ENCODE results near the gene CDC20B. TPM values are rescaled to one million over a fixed set of nuclear protein-coding genes. Genes with fewer than 3 reads are reported as not detected.

The CDC20B gene
- total and polyA plus RNA-seq, 2 of the 8 experiments (the other 6 are each of a cell fraction or from before 2014, with no cell fraction given), result 0.06 TPM; not detected in 1

DNA sequence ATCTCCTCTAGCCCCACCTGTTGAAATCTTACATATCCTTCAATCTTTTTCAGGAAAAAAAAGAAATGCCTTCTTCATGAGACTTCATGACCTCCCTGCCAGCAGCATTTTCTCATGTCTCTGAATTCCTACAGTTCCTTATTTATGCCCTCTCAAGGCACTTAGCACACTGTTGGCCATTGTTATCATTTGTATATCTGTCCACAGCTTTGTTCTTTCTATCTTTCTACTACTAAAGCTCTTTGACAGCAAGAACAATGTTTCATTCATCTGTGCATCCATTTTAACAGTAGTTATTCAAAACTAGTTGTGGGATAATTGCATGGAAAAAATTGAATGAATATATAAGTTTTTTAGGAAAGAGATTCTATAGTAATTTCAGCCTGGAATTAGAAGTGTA is 91.4 kb downstream of the CDC20B start:
- H3K9ac ChIP-seq (replicated peaks in 1 of 4; ENCODE audit: extremely low read depth in 1 of 4, low read depth in 3 of 4, low read length in 3 of 4), result no peak overlapping the region
- no peak overlapping the region for H3K18ac ChIP-seq (ENCODE audit: extremely low read depth, low read length)
- H4K5ac ChIP-seq (ENCODE audit: insufficient read length, low read depth, low read length), result no peak overlapping the region
- no peak overlapping the region for H2BK20ac ChIP-seq (ENCODE audit: low read length)
- no peak overlapping the region for H3K4me2 ChIP-seq (ENCODE audit: insufficient read depth in 1 of 2, low read depth in 2 of 2, low read length in 2 of 2)
- CTCF ChIA-PET (ENCODE audit: partially characterized antibody), result no interaction called here
- H3K4me3 ChIP-seq (ENCODE audit: extremely low read depth in 1 of 4, insufficient read depth in 2 of 4, low read depth in 3 of 4, low read length in 4 of 4), result no peak overlapping the region
- peaks cover 26 to 32% of the 10 kb centered on the region in 2 experiments for H3K9me3 ChIP-seq (ENCODE audit: insufficient read depth in 2 of 2, low read depth in 1 of 2, low read length in 1 of 2)
- H3K79me1 ChIP-seq (ENCODE audit: low read depth, low read length), result no peaks in the 10 kb centered on the region
- no peaks in the 10 kb centered on the region for H3K27me3 ChIP-seq (replicated peaks in 1 of 4; ENCODE audit: control insufficient read depth in 3 of 4, extremely low read depth in 1 of 4, insufficient read depth in 3 of 4, low read length in 3 of 4)
- no peak overlapping the region for H3K4ac ChIP-seq (replicated peaks; ENCODE audit: insufficient read length, low read depth, low read length)
- DNase-seq (ENCODE audit: low read depth in 1 of 2, low spot score in 2 of 2) (no peak), FAIRE-seq (no peak)
- H2BK15ac ChIP-seq (ENCODE audit: low read length), result no peak overlapping the region
- H2AFZ ChIP-seq (ENCODE audit: low read length), result no peak overlapping the region
- H3K56ac ChIP-seq (replicated peaks; ENCODE audit: insufficient read length, low read depth, low read length), result no peak overlapping the region
- H3K23ac ChIP-seq (ENCODE audit: insufficient read length), result no peak overlapping the region
- no peak overlapping the region for H4K91ac ChIP-seq (replicated peaks; ENCODE audit: insufficient read length, low read length)
- no peaks in the 10 kb centered on the region for H3K4me1 ChIP-seq (replicated peaks in 1 of 4; ENCODE audit: control insufficient read depth in 3 of 4, insufficient read depth in 4 of 4, low read length in 3 of 4)
- H4K20me1 ChIP-seq (replicated peaks in 1 of 2; ENCODE audit: control insufficient read depth in 1 of 2, insufficient read depth in 2 of 2, low read length in 2 of 2), result no peaks in the 10 kb centered on the region
- no peaks in the 10 kb centered on the region for H3K36me3 ChIP-seq (ENCODE audit: control insufficient read depth in 2 of 4, insufficient read depth in 4 of 4, low read length in 3 of 4)
- no peak overlapping the region for H2BK12ac ChIP-seq (ENCODE audit: low read depth, low read length)
- H2AK5ac ChIP-seq (ENCODE audit: low read depth, low read length), result no peak overlapping the region
- no peaks in the 10 kb centered on the region for H3K23me2 ChIP-seq (ENCODE audit: low read depth, low read length)
- H3K14ac ChIP-seq (ENCODE audit: insufficient read length), result no peak overlapping the region
- no peak overlapping the region for H3K27ac ChIP-seq (ENCODE audit: low read depth, low read length)
- H2BK120ac ChIP-seq (replicated peaks; ENCODE audit: low read depth, low read length), result no peak overlapping the region
- TF ChIP-seq SIX5 (IDR thresholded peaks at IDR 0.05; ENCODE audit: low read depth, low read length), result no peak
- TF ChIP-seq CTBP2 (IDR thresholded peaks at IDR 0.05; ENCODE audit: borderline replicate concordance, insufficient read depth, insufficient read length, low read length), result no peak
- TF ChIP-seq SP2 (IDR thresholded peaks at IDR 0.05; ENCODE audit: low read length), result no peak
- TF ChIP-seq RAD21 (IDR thresholded peaks at IDR 0.05 in 1 of 2, conservative IDR thresholded peaks at IDR 0.05 in 1 of 2; ENCODE audit: low read depth in 2 of 2, low read length in 2 of 2), result no peak
- TF ChIP-seq CEBPB (IDR thresholded peaks at IDR 0.05; ENCODE audit: low read depth, low read length), result no peak
- no peak for TF ChIP-seq CHD2 (IDR thresholded peaks at IDR 0.05; ENCODE audit: low read length)
- TF ChIP-seq NANOG (IDR thresholded peaks at IDR 0.05; ENCODE audit: insufficient read depth, low read depth, low read length, poor library complexity, severe bottlenecking), result no peak
- no peak for TF ChIP-seq POLR2A (IDR thresholded peaks at IDR 0.05; ENCODE audit: control extremely low read depth in 1 of 2, low read depth in 2 of 2, low read length in 2 of 2)
- TF ChIP-seq BCL11A (IDR thresholded peaks at IDR 0.05; ENCODE audit: low read depth in 2 of 2, low read length in 2 of 2), result no peak
- no peak for TF ChIP-seq CHD1 (IDR thresholded peaks at IDR 0.05; ENCODE audit: low read depth, low read length)
- TF ChIP-seq GTF2F1 (IDR thresholded peaks at IDR 0.05; ENCODE audit: borderline replicate concordance, low read depth, low read length), result no peak
- no peak for TF ChIP-seq GABPA (IDR thresholded peaks at IDR 0.05; ENCODE audit: borderline replicate concordance, insufficient read depth, low read length)
- TF ChIP-seq RFX5 (IDR thresholded peaks at IDR 0.05; ENCODE audit: borderline replicate concordance, low read depth, low read length), result no peak
- no peak for TF ChIP-seq SUZ12 (IDR thresholded peaks at IDR 0.05; ENCODE audit: low read length)
- TF ChIP-seq EZH2 (IDR thresholded peaks at IDR 0.05; ENCODE audit: low read depth, low read length, severe bottlenecking), result no peak
- TF ChIP-seq RBBP5 (IDR thresholded peaks at IDR 0.05; ENCODE audit: borderline replicate concordance, low read depth, low read length), result no peak
- TF ChIP-seq POU5F1 (IDR thresholded peaks at IDR 0.05; ENCODE audit: low read depth, low read length), result no peak
- no peaks in the 10 kb centered on the region for H3K79me2 ChIP-seq (ENCODE audit: control insufficient read depth in 1 of 2, insufficient read depth in 2 of 2, low read length in 2 of 2)
- no peak overlapping the region for H4K8ac ChIP-seq (ENCODE audit: extremely low read depth, insufficient read depth, low read length)
- POLR2A ChIA-PET (ENCODE audit: partially characterized antibody), result no interaction called here
- H2BK5ac ChIP-seq (ENCODE audit: low read depth, low read length), result no peak overlapping the region

Measured in H1 (cell line).